Coronary artery (tissue), 2 donors: ENCODE data around the gene C11orf21.

Experiments used
- DNase-seq: peaks from one replicate; pipeline ENCODE4 v3.0.0-alpha.2; 2017; ENCODE audit warnings: low spot score
- H3K27ac ChIP-seq, 2 donors: fragments of 200-600 bp; sonication (generic); one replicate each; pipeline ENCODE4 v1.5.1; 2016 to 2019
- H3K4me3 ChIP-seq: fragments of 200-600 bp; sonication (generic); 2 replicates; pipeline ENCODE4 v1.5.1; 2016; ENCODE audit warnings: mild to moderate bottlenecking, moderate library complexity
- TF ChIP-seq, protein P1 (sequence below): fragments of 200-600 bp; sonication (generic); IDR thresholded peaks from one replicate; pipeline ENCODE4 v1.5.1; 2019; ENCODE audit warnings: antibody characterized with exemption

C11orf21 gene

DNA sequence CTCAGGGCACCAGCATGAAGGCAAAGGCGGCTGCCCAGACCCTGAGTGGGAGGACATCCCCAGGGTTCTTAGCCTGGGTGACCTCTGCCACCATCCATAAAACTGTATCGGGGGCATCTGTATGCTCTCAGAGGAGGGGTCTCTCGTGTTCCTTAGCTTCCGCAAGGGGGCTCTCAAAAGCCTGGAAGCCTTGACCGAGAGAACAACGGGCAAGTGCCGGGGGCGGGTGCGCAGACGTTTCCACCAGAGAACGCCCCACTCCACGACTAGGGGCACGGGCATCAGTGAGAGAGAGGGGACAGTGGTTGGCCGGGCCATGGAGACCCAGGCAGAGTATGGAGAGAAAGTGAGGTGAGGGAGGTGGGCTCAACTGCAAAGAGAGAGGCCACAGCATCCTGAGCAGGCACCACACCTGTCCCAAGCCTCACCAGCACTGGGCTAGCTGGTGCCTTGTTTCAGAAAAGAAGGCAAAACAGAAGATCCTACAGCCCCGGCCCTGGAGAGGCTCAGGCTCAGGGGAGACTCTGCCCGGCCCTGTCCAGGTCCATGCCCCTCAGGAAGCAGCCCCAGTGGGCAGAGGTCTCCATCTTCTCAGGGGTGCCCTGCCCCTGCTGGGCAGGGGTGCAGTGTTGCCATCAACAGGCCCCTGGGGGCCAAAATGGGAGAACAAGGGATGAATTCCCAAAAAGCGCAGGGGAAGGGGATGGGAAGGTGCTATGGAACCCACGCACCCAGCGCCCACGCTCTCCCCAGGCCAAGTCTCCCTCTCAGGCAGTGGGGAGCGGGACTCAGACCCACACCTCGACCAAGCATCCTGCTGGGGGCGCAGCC is 6.0 kb upstream of the C11orf21 start:
- H3K27ac ChIP-seq, result peak overlapping the region in 1 of 2 donors; percentile 81

DNA sequence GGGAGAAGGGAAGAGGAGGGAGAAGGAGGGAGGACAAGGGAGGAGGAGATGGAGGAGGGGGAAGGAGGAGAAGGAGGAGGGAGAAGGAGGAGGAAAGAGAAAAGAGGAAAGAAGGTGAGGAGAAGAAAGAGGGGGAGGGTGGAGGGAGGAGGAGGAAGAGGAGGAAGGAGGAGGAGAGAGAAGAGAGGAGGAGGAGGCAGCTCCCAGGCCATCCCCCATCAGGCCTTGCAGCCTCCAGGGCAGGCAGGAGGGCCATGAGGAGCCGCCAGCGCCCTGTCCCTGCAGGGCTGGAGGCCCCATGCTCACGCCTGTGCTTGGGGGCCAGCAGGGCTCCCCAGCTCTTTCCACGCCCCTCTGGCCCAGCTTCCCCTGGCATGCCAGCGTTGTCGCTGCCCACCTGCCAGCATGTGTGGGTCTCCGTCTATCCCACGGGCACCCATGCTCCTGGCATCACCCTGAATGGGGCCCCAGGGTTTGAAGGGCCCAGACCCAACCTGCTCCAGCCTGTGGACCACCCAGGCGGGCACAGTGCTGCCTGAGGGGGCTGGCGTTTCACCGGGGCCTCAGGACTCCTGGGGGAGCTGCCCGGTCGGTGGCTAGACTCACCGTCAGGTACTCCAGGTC is 5.3 kb upstream of the C11orf21 start:
- DNase-seq, result peak; percentile 75
- TF ChIP-seq, protein P1, sequence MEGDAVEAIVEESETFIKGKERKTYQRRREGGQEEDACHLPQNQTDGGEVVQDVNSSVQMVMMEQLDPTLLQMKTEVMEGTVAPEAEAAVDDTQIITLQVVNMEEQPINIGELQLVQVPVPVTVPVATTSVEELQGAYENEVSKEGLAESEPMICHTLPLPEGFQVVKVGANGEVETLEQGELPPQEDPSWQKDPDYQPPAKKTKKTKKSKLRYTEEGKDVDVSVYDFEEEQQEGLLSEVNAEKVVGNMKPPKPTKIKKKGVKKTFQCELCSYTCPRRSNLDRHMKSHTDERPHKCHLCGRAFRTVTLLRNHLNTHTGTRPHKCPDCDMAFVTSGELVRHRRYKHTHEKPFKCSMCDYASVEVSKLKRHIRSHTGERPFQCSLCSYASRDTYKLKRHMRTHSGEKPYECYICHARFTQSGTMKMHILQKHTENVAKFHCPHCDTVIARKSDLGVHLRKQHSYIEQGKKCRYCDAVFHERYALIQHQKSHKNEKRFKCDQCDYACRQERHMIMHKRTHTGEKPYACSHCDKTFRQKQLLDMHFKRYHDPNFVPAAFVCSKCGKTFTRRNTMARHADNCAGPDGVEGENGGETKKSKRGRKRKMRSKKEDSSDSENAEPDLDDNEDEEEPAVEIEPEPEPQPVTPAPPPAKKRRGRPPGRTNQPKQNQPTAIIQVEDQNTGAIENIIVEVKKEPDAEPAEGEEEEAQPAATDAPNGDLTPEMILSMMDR, result no peak
- peak overlapping the region; percentile 80 to 81 for H3K27ac ChIP-seq
- no peak overlapping the region for H3K4me3 ChIP-seq

More for the DNA sequence above, 6.0 kb upstream of the C11orf21 start:
- no peak overlapping the region for H3K4me3 ChIP-seq
- peak; percentile 70 for DNase-seq
- TF ChIP-seq, protein P1, result no peak

DNA sequence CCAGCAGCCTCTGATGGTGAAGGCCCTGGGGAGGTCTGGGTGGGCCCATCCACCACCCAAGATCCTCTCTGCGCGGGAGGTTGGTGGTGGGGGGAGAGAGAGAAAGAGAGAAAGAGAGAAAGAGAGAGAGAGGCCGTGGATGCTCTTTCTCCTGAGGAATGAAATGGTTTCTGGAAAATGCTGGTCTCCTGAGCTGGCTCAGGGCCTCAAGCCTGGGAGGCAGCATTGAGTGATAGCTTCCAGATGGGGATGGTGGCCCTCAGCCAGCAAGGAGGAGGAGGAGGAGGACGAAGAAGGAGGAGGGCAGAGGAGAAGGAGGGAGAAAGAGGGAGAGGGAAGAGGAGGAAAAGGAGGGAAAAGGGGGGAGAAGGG is 4.7 kb upstream of the C11orf21 start:
- Histone ChIP-seq H3K27ac (peak overlapping the region; percentile 80 to 81), H3K4me3 (peak overlapping the region; percentile 35)
- peak; percentile 76 for DNase-seq
- TF ChIP-seq, protein P1, result no peak

DNA sequence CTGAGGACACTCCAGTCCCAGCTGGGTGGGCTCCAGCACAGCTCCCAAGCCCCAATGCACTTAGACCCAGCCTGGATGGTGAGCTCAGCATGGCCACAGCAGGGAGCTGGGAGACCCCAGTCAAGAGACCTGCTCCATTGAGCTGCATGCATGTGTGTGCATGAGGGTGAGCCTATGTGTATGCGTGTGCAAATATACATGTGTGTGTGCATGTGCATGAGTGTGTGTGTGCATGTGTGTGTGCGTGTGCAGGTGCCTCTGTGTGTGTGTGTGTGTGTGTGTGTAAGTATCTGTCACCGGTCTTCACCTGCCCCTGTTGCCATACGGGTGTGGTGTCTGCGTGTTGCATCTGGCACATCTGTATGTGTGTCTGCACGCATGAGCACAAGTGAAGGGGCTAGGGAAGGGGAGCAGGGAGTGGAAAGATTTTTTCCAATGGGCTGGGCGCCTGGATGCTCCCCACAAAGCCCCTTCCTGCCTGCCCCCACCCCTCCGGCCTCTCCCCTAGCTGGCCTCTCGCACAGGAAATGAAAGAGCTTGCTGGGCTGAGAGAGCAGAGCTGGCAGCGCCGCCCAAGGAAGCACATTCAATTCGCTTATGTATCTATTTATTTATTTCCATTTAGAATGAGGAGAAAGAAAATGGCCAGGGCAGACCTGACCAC is 4.2 kb upstream of the C11orf21 start:
- TF ChIP-seq, protein P1, result no peak
- peak; percentile 76 for DNase-seq
- H3K4me3 ChIP-seq, result peak overlapping the region; percentile 35
- H3K27ac ChIP-seq, result peak overlapping the region; percentile 80 to 81

DNA sequence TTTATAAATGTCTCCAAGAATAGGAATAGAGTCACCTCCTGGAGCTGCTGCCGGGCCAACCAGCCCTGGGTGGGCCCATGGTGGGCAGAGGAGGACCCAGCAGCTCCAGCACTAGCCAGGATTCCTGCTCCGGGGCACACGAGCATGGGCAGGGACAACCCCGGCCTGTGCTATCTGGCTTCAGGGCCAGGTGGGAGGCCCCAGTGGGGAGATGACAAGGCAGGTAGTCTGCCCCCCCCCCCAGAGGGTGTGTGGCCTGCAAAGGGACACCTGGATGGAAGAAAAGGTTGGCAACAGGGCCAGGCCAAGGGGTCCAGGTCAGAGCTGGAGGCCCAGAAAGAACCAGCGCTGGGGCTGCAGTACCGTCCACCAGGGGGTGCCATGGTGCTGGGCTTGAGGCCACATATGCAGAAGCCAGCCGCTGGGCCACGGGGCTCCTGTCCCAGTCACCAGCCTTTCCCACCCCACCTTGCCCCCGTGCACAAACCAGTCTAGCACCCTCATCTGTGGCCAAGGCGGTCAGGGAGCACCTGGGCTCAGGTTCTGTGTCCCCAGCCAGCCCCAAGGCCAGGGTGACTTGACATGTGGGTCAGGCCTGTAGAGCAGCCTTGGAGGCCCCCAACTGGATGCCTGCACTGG is 3.5 kb upstream of the C11orf21 start:
- Histone ChIP-seq H3K4me3 (no peak overlapping the region), H3K27ac (peak overlapping the region; percentile 3 to 81)
- TF ChIP-seq, protein P1, result peak; percentile 77
- DNase-seq, result peak; percentile 89

DNA sequence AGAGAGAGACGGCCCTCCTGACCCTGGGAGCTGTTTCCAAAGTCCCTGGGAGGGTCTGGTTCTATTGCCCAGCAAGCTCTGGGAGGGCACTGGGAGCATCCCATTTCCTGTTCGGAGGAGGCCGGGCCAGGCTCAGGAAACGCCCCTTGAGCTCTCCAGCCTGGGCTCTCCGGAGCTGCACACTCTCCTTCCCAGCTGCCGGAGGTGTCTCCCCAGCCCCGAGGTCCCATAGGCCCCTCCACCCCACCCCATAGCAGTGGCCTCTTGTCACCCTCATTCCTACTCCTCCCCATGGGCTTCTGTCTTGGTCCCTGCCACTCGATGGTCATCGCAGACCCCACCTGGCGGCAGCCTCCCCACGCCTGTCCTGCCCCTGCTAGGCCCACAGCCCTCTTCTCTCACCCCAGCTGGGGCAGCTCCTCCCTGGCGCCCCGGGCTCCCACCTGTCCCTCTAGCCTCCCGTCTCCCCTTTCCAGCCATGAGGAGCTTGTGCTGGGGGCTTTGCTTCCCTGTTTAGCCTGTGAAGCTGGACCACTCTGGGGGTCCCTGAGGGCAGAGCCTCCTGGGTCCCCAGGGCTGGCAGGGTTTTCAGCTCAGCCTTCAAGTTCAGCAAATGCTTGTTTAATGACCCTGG is 2.9 kb upstream of the C11orf21 start:
- DNase-seq, result peak; percentile 73
- Histone ChIP-seq H3K4me3 (no peak overlapping the region), H3K27ac (peak overlapping the region; percentile 3 to 81)
- TF ChIP-seq, protein P1, result no peak
